Renal pelvis (tissue), 4 donors: ENCODE results near the gene MARCHF3. TPM values are rescaled to one million over a fixed set of nuclear protein-coding genes. Genes with fewer than 3 reads are reported as not detected.
"Not testable (repeated sequence)": the region's sequence is repeated elsewhere in the genome, so short reads cannot be mapped to it uniquely, and the experiment has no call there.

Source experiments
- DNase-seq: peaks from one replicate; pipeline ENCODE4 v3.0.0-alpha.2; 2013
- polyA plus RNA-seq, 3 donors: library from polyadenylated mRNA; unstranded; fragments of 120-200 nt; gene quantifications; one replicate each; pipeline ENCODE4 v1.2.1, GENCODE V29; 2013; ENCODE audit not compliant: insufficient read length in 3 of 3

MARCHF3 gene
- polyA plus RNA-seq, 3 donors, result 7.0 to 9.0 (median 8.8) TPM

- no peak for DNase-seq
These were observed 68.7 kb downstream of the MARCHF3 start for GRCh38 chr5:126961702-126962101.

DNA sequence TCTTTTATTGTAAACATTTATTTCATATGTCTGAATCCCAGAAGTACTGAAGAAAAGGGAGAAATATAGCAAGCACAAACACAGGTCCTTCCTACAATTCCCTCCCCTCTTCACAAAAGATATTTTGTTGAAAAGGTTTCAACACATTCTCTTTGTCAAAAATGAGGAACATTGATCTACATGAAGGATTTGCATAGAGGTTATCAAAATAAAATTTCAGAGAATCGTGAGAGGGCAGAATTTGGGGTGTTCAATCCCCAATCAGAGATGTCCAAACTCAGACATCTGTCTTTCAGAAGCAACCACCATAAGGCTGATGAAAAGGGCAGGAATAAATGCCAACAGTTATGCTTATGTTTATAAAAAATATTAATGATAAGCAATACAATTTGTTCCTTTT, 69.2 kb downstream of the MARCHF3 start:
- DNase-seq, result no peak

GRCh38 chr5:126959188-126959587, 71.2 kb downstream of the MARCHF3 start:
- DNase-seq, result no peak

GRCh38 chr5:126956991-126957390, 73.4 kb downstream of the MARCHF3 start:
- no peak for DNase-seq

DNA sequence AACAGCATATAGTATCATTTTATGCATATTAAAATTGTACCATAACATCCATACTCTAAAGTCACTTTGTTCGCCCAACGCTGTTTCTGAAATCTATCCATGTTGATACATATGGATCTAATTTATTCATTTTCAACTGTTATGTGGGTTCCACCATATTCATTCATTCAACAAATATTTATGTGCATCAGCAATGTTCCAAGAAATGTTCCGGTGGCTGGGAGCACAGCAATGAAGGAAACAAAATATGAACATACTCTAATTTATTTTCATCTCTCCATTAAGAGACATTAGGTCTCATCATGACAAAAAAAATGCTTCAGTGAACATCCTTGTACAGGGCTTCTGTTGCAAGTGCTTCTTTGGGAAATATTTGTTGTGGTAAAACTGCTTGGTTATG, 75.4 kb downstream of the MARCHF3 start:
- no peak for DNase-seq

- DNase-seq, result no peak
These were observed 76.7 kb downstream of the MARCHF3 start for GRCh38 chr5:126953640-126954039.

- no peak for DNase-seq
These were observed 80.9 kb downstream of the MARCHF3 start for GRCh38 chr5:126949475-126949874.

GRCh38 chr5:126948453-126948852, 81.9 kb downstream of the MARCHF3 start:
- DNase-seq, result no peak

DNA sequence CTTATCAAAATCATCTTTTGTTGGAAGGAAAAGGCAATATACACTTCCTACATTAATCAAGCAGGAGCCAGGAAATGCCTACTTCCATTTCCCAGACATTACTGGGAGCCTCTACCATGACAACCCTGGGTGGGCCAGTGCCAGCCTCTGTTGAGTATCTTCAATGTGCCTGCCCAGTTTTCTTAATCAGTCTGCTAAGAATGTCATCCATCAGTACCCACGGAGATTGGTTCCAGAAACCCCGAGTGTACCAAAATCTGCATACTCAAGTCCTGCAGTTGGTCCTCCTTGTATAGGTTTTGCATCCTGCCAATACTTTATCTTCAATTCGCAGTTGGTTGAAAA, 82.4 kb downstream of the MARCHF3 start:
- DNase-seq, result no peak

DNA sequence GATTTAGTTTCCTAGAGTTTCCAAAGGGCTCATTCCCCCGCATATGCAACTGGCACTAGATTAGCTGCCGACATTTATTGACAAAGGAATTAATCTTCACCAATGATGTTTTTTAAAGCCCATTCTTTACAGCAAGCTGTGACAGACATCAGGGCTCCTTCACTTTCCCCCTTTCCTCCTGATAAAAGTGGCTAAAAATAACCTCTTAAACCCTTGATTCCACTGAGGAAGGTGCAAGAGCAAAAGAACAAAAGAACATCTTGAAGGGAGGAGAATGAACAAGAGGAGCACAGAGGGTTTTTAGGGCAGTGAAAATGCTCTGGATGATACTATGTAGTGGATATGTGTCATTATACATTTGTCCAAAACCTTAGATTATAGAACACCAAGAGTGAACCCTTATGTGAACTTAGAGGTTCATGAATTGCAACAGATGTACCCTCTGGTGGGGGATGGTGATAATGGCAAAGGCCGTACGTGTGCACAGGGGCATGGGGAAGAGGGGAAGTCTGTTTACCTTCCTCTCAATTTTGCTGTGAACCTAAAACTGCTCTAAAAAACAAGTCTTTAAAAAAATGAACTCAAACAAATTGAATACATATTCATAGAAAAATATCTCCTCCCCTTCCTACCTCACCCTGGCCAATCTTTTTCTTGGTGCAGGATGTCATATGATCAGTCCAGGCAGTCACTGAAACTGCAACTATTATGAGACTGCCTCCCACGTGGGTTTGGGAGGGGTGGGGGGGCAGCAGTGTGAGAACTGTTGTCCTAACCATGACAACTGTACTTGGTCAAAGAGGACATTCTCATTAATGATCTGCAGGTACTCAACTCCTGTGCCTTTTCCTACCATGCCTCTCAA, 83.0 kb downstream of the MARCHF3 start:
- DNase-seq, result no peak

- DNase-seq, result not testable (repeated sequence)
These were observed 87.5 kb downstream of the MARCHF3 start for GRCh38 chr5:126942908-126943307.

DNA sequence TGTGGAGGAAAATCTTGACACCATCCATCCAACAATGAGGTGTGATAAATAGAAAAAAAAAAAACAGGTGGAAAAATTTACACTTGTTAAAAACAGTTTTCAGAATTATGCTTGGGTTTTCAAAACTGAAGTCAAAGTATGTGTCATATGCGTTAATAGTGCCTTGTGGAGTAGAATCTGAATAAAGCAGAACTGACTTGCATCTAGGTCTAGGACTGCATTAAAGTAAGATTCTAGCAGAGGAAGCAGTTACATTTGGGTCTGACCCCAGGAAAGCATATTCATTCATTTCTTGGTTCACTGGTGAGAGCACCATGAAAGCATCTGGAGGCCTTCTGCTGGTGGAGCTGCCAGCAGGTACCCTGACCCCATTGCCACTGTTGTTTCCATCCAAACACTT, 89.0 kb downstream of the MARCHF3 start:
- DNase-seq, result no peak

DNA sequence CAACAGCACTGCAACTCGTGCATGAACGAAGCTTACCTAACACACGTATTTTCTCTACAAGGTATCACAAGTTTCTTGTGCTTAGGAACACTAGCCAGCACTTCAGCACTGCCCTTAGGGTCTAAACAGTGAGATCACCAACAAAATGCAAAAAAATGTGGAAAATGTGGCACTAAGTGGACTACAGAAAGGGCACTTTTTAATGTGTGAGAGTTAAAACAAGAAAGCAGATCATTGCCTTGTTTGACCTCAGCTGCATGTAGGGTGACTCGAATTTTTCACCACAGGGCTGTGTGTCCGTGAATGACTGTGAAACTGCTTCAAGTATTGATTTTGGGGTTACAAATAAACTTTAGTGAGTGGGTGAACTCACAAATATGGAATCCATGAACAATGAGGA, 90.5 kb downstream of the MARCHF3 start:
- DNase-seq, result no peak

- DNase-seq, result no peak
These were observed 91.9 kb downstream of the MARCHF3 start for GRCh38 chr5:126938466-126938865.

DNA sequence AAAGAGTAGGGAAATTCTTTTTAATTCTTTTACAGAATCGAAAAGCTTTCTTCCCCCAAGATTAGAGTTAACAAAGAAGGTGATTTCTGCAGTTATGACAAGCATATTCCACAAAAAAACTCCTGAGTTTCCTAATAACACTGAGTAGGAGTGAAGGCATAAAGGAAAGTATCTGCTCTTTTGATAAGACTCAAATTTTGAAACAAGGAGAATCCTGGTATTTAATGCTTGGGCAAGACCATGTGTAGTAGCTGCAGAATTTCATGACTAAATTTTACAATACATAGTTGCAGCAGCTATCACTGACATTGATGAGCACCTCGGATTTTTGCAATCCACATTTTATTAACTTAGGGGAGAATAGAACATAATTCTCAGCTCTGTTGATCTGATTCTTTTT, 92.6 kb downstream of the MARCHF3 start:
- no peak for DNase-seq

DNA sequence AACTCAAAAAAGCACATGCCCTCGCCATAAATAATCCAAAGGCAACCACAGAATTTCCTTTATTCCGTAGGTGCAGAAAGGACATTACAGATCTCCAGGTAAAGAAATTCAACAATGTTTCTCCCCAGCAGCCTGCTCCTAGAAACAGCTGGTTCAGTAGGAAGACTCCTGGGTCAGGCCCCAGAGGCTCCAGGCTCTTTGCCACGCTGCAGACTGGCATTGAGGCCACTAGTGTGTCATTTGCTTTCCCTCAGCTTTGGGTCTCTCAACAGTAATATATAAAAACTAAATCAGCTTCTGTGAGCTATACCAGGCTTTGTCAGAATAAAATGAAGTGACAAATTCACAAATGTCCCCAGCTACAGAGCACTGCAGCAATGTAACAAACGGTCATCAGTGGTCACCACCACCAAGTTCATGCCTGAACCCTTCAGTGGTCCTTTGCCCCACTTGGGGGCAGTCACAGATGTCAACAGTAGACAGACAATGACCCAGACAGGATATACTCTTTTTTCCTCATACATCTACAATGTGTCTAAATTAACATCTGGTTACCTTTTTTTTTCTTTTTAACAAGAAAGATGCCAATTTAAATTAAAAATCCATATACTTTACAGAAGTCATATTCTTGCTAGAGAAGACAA, 93.5 kb downstream of the MARCHF3 start:
- no peak for DNase-seq

- DNase-seq, result no peak
These were observed 98.2 kb downstream of the MARCHF3 start for GRCh38 chr5:126931963-126932660.

DNA sequence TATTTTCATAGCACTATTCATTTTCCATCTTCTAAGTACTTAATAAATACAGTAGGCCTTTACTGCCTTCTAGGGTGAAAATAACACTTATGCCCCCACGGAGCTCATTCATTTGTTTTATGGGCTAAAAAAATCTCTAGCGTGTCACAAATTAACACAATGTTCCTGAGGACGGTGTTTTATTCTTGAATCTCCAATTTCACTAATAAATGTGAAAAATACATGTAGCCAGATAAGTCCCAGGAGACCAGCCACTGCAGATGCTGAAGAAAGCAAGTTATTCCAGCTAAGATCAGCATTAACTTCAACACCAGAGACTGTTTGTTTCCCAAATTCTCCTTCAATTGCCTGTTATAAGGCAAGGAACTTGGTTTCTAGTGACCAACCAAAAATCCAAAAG, 102.3 kb downstream of the MARCHF3 start:
- DNase-seq, result no peak

DNA sequence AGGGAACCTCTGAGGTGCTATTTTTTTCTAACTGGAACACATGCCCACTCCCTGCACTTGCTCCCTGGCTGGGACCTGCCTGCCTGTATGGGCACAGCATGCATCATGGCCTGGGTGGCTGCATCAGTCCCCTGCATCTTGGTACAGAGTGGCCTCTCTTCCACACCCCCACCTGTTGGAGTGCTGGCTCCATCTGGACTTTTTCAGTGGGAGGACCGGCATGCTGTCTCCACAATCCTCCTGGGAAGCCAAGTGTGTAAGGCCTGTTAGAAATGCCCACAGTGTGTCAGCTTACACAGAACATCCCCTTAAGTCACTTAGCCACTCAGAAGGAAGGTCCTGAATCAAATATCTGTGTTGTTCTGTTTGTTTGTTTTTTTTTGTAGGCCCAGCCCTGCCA, 102.9 kb downstream of the MARCHF3 start:
- DNase-seq, result peak; percentile 76

- DNase-seq, result no peak
These were observed 104.2 kb downstream of the MARCHF3 start for GRCh38 chr5:126926187-126926586.

- DNase-seq, result no peak
These were observed 104.9 kb downstream of the MARCHF3 start for GRCh38 chr5:126925482-126925881.

DNA sequence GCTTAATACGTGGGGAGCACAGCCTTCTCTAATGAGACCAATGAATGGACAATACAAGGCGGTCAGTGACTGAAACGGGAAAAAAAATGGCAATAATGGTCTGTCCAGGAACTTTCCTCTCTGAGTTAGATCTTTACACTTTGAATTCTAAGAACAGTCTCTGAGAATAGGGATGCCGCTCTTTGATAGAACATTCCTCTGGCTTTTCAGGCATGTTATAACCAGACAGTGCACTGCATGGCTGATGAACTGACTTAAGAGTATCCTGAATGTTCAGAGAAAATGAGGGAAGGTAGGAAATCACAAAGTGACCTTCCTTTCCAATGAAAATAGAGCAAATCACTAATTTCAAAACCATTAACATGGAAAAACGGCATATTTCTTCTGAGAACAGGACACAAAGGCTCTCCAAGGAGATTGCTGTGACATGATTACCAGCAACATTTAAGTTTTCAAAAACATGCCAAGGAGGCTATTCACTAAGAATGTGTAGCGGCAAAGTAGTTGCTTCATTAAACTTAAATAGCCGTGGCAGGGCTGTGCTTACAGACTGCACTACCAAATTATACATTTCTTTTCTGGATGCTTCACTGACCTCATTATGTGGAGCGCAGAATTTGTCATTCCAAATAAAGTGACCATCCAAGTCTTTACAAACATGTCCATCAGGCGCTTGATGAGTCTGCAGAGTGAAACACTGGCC, 105.9 kb downstream of the MARCHF3 start:
- peak; percentile 31 for DNase-seq
